PC-3 (cell line): ENCODE data around the gene SERPINA9. TPM values are rescaled to one million over a fixed set of nuclear protein-coding genes. Genes with fewer than 3 reads are reported as not detected.

Experiments
- ATAC-seq: fragments of 200-7000 bp; cut with Tn5 transposase; 2 replicates; pipeline ENCODE4 v1.9.1; 2020; ENCODE audit warnings: mild to moderate bottlenecking, moderate library complexity
- BruUV-seq: library from RNA; stranded (reverse); fragments of 400-500 nt; replicated peaks from 2 replicates; lab custom pipeline; 2021; lab: Mats Ljungman, UMichigan
- CTCF ChIA-PET: fragments of 300-600 bp; sonication (Branson Sonifier 250); formaldehyde crosslinking; loops from one replicate; lab custom pipeline; 2022; ENCODE audit warnings: antibody characterized with exemption; lab: Charles Lee
- POLR2A ChIA-PET: fragments of 300-600 bp; sonication (Branson Sonifier 250); formaldehyde crosslinking; loops from one replicate; lab custom pipeline; 2022; ENCODE audit warnings: antibody characterized with exemption; ENCODE audit not compliant: unreplicated experiment; lab: Charles Lee
- DNase-seq: peaks from one replicate; pipeline ENCODE4 v3.0.0-alpha.2; 2015
- H2AFZ ChIP-seq: fragments of 300-600 bp; sonication (generic); 2 replicates; pipeline ENCODE4 v1.6.0; 2016; ENCODE audit warnings: antibody characterized with exemption, low read length
- H3F3A ChIP-seq: fragments of 300-600 bp; sonication (generic); one replicate; pipeline ENCODE4 v1.6.0; 2017; ENCODE audit warnings: antibody characterized with exemption, low read length, control low read depth, mild to moderate bottlenecking; ENCODE audit not compliant: unreplicated experiment
- H3K27ac ChIP-seq: fragments of 300-600 bp; sonication (generic); 2 replicates; pipeline ENCODE4 v1.5.1; 2016; ENCODE audit warnings: mild to moderate bottlenecking, low read length
- H3K27me3 ChIP-seq: fragments of 300-600 bp; sonication (generic); 2 replicates; pipeline ENCODE4 v1.6.1; 2016; ENCODE audit warnings: low read length, mixed read lengths
- H3K36me3 ChIP-seq: fragments of 300-600 bp; sonication (generic); 2 replicates; pipeline ENCODE4 v1.6.1; 2016; ENCODE audit warnings: low read depth, mixed run types, low read length, mixed read lengths
- H3K4me1 ChIP-seq: fragments of 300-600 bp; sonication (generic); 2 replicates; pipeline ENCODE4 v1.5.1; 2016; ENCODE audit warnings: low read length; ENCODE audit not compliant: insufficient read depth
- H3K4me2 ChIP-seq: fragments of 300-600 bp; sonication (generic); 2 replicates; pipeline ENCODE4 v1.6.0; 2016; ENCODE audit warnings: low read length
- H3K4me3 ChIP-seq: fragments of 300-600 bp; sonication (generic); 2 replicates; pipeline ENCODE4 v1.5.1; 2016; ENCODE audit warnings: mild to moderate bottlenecking, low read length, mixed read lengths
- H3K79me2 ChIP-seq: fragments of 300-600 bp; sonication (generic); 2 replicates; pipeline ENCODE4 v1.6.1; 2017; ENCODE audit warnings: low read length, mixed read lengths
- H3K9ac ChIP-seq: fragments of 300-600 bp; sonication (generic); 2 replicates; pipeline ENCODE4 v1.6.0; 2016; ENCODE audit warnings: mild to moderate bottlenecking, low read length
- H3K9me2 ChIP-seq: fragments of 300-600 bp; sonication (generic); replicated peaks from 2 replicates; pipeline ENCODE4 v1.6.1; 2016; ENCODE audit warnings: mixed run types, low read length, mixed read lengths
- H3K9me3 ChIP-seq: fragments of 300-600 bp; sonication (generic); 2 replicates; pipeline ENCODE4 v1.6.1; 2016; ENCODE audit warnings: low read length, mixed read lengths
- H4K20me1 ChIP-seq: fragments of 300-600 bp; sonication (generic); 2 replicates; pipeline ENCODE4 v1.6.1; 2016; ENCODE audit warnings: low read length, mixed read lengths
- EZH2 ChIP-seq: fragments of 300-600 bp; sonication (generic); IDR thresholded peaks from one replicate; pipeline ENCODE4 v1.6.1; 2017; ENCODE audit warnings: antibody characterized with exemption, mild to moderate bottlenecking, low read length; ENCODE audit not compliant: unreplicated experiment
- EZH2phosphoT487 ChIP-seq: fragments of 300-600 bp; sonication (generic); IDR thresholded peaks from 2 replicates; pipeline ENCODE4 v1.6.1; 2018; ENCODE audit warnings: mild to moderate bottlenecking, antibody characterized with exemption, low read length, borderline replicate concordance
- intact Hi-C: fragments of 100-400 bp; cut with micrococcal nuclease; formaldehyde crosslinking; loops from 2 replicates; pipeline ENCODE4 v1.9.0; 2023
- total RNA-seq: library from RNA; depleted of rRNA; stranded (reverse); fragments of >200 nt; gene quantifications from 2 replicates; pipeline ENCODE4 v1.2.3, GENCODE V29; 2014
- TF ChIP-seq, protein P1 (sequence below): fragments of 300-600 bp; sonication (generic); conservative IDR thresholded peaks from 2 replicates; pipeline ENCODE4 v1.5.1; 2017; ENCODE audit warnings: antibody characterized with exemption, low read depth, mild to moderate bottlenecking, low read length

The SERPINA9 gene
- total RNA-seq, 1 experiment from 2014 or later, result not detected

DNA sequence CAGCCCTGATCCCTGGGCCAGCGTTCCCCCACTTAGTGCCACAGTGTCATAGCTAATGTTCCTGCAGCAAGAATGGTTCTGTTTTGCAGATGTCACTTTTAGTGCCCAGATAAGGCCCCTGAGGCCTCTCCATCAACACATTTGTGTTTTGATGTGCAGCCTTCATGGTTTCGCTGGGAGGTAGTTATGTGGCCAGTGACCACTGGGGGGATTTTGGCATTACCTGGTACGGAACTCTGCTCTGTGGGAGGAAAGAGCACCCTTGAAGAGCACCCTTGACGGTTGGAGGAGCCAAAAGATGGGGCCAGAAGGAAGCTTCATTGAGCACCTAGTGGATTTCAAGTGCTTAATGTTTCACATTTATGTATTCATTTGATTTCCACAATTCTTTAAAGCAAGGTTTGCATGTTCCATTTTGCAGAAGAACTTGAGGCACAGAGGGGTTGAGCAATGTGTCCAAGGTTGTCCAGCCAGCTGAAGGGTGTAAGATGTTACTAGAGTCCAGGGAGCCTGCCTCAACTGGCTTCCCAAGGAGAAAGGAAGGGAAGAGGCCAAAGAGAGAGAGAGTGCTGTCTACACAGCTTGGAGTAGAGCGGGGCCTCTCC, 36.4 kb downstream of the SERPINA9 start:
- CTCF ChIA-PET, result no interaction called here

DNA sequence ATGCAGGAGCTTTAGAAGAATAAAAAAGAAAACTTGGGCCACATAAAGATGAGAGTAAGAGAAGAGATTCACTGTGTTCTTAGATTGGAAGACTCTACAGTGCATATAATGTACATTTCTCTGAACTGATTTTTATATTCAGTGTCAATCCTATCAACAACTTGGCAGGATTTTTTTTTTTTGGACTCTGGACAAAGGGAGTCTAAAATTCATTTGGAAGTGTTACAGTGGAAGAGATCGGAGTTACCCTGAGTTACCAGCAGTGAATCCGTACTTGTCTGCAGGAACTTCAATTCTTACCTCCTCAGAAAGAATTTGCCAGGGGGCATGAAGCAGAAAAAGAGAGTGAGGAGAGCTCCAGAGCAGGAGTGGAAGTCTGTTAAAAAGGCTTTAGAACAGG, 47.4 kb downstream of the SERPINA9 start:
- Histone ChIP-seq H2AFZ (no peak overlapping the region), H3K36me3 (no peaks in the 10 kb centered on the region), H3K4me1 (no peaks in the 10 kb centered on the region), H4K20me1 (no peaks in the 10 kb centered on the region), H3K9me2 (no peaks in the 10 kb centered on the region), H3K27me3 (peaks cover 44% of the 10 kb centered on the region), H3K4me3 (no peak overlapping the region), H3K9me3 (no peaks in the 10 kb centered on the region), H3K27ac (no peak overlapping the region), H3K4me2 (no peak overlapping the region), H3F3A (no peaks in the 10 kb centered on the region), H3K9ac (no peak overlapping the region), H3K79me2 (no peaks in the 10 kb centered on the region)
- DNase-seq (no peak), ATAC-seq (no peak)
- TF ChIP-seq EZH2phosphoT487 (no peak), EZH2 (no peak)
- TF ChIP-seq, protein P1, sequence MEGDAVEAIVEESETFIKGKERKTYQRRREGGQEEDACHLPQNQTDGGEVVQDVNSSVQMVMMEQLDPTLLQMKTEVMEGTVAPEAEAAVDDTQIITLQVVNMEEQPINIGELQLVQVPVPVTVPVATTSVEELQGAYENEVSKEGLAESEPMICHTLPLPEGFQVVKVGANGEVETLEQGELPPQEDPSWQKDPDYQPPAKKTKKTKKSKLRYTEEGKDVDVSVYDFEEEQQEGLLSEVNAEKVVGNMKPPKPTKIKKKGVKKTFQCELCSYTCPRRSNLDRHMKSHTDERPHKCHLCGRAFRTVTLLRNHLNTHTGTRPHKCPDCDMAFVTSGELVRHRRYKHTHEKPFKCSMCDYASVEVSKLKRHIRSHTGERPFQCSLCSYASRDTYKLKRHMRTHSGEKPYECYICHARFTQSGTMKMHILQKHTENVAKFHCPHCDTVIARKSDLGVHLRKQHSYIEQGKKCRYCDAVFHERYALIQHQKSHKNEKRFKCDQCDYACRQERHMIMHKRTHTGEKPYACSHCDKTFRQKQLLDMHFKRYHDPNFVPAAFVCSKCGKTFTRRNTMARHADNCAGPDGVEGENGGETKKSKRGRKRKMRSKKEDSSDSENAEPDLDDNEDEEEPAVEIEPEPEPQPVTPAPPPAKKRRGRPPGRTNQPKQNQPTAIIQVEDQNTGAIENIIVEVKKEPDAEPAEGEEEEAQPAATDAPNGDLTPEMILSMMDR, result no peak
- CTCF ChIA-PET, result no interaction called here
- POLR2A ChIA-PET, result no interaction called here
- BruUV-seq, result no TSS peak
- intact Hi-C loops, result no loop called here

More for the DNA sequence above, 36.4 kb downstream of the SERPINA9 start:
- Histone ChIP-seq H3K4me3 (no peak overlapping the region), H3K9me3 (no peaks in the 10 kb centered on the region), H3K4me2 (no peak overlapping the region), H3K27ac (no peak overlapping the region), H3K9ac (no peak overlapping the region), H2AFZ (no peak overlapping the region), H3K79me2 (no peaks in the 10 kb centered on the region), H3K27me3 (peaks cover 8% of the 10 kb centered on the region), H3K9me2 (no peaks in the 10 kb centered on the region), H3K4me1 (no peaks in the 10 kb centered on the region), H3F3A (no peaks in the 10 kb centered on the region), H4K20me1 (no peaks in the 10 kb centered on the region), H3K36me3 (no peaks in the 10 kb centered on the region)
- no peak for TF ChIP-seq EZH2phosphoT487
- no peak for TF ChIP-seq EZH2
- TF ChIP-seq, protein P1, result no peak
- no TSS peak for BruUV-seq
- intact Hi-C loops, result no loop called here
- no peak for DNase-seq
- no peak for ATAC-seq
- POLR2A ChIA-PET, result no interaction called here

DNA sequence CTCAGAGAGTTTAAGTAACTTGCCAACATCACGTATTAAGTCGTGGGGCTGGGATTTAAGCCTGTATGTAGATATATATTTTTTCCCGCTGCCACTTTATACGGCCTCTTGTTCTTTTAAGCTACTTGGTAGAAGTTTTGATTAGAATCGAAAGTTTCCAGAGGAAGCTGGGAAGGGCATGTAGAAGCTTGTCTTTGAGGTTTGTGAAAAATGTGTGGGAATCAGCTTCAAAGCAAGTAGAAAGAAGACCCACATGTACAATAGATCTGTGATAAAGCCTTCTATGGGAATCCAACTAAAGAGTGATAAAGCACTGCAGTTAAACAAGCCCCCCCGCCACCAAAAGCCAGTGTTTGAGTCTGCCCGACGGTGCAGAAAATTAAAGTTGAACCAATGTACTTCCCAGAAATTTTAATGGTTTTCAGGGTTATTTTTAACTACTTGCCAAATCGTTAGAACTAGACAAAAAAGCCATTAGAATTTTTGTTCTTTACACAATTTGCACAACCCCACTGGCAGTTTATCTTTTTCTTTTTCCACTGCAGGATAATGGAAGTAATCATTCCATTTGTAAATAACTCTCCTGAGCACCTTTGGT, 48.9 kb downstream of the SERPINA9 start:
- Histone ChIP-seq H3F3A (no peaks in the 10 kb centered on the region), H3K9me2 (no peaks in the 10 kb centered on the region), H3K9ac (no peak overlapping the region), H3K4me2 (no peak overlapping the region), H3K27me3 (peaks cover 44% of the 10 kb centered on the region), H3K4me3 (no peak overlapping the region), H3K79me2 (no peaks in the 10 kb centered on the region), H3K36me3 (no peaks in the 10 kb centered on the region), H2AFZ (no peak overlapping the region), H4K20me1 (no peaks in the 10 kb centered on the region), H3K4me1 (no peaks in the 10 kb centered on the region), H3K27ac (no peak overlapping the region), H3K9me3 (no peaks in the 10 kb centered on the region)
- DNase-seq (no peak), ATAC-seq (no peak)
- no TSS peak for BruUV-seq
- CTCF ChIA-PET, result no interaction called here
- POLR2A ChIA-PET, result no interaction called here
- intact Hi-C loops, result no loop called here
- TF ChIP-seq, protein P1, result no peak
- TF ChIP-seq EZH2 (no peak), EZH2phosphoT487 (no peak)
